Measurements from ENCODE around the gene PWP2. TPM values are rescaled to one million over a fixed set of nuclear protein-coding genes. Genes with fewer than 3 reads are reported as not detected.

Gene PWP2
- total and polyA plus RNA-seq, 12 donors = 1.0 to 14.8 (median 5.4) TPM; not detected in 1

DNA sequence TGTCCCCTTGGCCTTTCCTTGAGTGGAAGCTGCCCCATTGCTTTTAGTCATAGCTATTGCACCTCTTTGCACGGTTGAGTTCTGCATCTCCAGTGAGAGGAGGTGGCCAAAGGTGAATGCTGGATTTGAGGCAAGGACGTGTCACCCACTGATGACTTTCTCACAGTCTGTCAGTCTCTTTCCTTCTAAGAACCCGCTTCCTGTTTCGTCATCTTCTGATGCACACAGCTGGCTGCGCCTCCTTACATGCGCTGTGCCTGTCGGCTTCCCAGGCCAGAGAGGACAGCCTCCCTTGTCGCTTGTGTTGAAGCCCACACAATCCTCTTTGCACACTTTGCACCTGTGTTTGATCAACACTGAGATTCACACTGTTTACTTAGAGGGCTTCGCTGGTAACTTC, 41.8 kb upstream of the PWP2 start:
- Histone ChIP-seq H3K9me3 (no peaks in the 10 kb centered on the region), H3K4me1 (peaks cover 0 to 12% (median 0%) of the 10 kb centered on the region in 9 donors), H3K27me3 (no peaks in the 10 kb centered on the region), H3K36me3 (peaks cover 0 to 93% (median 24%) of the 10 kb centered on the region in 9 donors), H3K27ac (peak overlapping the region in 1 of 10 donors; percentile 66), H3K4me3 (no peak overlapping the region)
- DNase-seq (no peak), ATAC-seq (peak in 3 of 8 donors; percentile 16 to 34 (median 24))
- 88 to 89% methylated on average over 9 of the region's 9 CpGs for WGBS, 2 donors
- TF ChIP-seq, protein P1, sequence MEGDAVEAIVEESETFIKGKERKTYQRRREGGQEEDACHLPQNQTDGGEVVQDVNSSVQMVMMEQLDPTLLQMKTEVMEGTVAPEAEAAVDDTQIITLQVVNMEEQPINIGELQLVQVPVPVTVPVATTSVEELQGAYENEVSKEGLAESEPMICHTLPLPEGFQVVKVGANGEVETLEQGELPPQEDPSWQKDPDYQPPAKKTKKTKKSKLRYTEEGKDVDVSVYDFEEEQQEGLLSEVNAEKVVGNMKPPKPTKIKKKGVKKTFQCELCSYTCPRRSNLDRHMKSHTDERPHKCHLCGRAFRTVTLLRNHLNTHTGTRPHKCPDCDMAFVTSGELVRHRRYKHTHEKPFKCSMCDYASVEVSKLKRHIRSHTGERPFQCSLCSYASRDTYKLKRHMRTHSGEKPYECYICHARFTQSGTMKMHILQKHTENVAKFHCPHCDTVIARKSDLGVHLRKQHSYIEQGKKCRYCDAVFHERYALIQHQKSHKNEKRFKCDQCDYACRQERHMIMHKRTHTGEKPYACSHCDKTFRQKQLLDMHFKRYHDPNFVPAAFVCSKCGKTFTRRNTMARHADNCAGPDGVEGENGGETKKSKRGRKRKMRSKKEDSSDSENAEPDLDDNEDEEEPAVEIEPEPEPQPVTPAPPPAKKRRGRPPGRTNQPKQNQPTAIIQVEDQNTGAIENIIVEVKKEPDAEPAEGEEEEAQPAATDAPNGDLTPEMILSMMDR (IDR thresholded peaks at IDR 0.05) = no peak
- intact Hi-C loops (cut with DNase I) = no loop called here

DNA sequence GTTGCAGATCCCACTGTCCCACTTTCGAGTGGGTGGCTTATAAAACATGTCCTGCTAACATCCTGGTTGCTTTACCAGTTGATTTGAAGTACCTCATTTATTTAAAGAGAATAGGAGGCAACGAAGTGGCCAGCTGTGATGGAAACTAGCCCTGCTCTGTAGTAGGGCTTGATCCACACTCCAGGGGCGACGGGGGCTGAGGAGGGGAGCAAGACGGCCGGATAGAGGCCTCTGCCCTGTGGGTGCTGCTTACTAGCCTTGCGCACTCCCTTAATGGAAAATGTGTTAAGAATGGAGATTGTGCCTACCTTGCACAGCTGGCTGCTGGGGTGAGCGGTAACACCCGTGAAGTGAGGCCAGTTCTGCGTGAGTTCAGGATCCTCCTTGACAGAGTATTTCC, 41.1 kb upstream of the PWP2 start:
- no peaks in the 10 kb centered on the region for H3K27me3 ChIP-seq

DNA sequence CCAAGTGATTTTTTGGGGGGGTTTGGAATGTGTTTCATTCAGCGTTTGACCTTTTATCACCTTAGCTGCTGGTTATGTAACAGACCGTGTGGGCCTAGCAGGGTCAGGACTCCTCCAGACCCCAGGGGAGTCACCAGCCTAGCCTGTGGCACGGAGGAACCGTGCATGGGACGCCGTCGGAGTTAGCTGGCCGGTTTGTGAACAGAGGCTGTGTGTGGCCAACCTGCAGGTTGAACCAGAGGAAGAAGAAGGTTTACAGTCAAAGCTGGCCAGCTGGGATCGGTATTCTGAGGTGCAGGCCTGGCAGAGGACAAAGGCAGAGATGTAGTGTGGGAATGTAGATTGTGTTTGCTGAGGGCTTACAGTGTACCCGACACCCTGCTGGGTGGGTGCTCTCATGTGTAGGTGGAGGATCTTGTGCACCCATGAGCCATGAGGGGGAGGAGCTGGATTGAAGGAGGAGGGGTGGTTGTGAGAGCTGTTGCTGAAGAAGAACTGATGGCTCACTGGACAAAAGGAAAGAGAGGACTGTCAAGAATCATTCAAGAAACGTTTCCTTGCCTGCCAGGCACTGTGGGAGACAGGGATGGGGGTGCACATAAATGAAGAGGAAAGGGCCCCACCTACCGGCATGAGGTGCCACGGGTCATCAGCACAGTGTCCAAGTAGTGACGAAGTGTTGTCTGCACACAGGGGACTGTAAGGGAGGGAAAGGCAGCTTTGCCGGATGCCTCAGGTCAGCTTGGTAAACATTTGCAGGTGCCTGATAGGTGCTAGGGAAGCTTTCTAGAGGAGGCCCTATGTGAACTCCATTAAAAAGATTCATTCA, 40.0 kb upstream of the PWP2 start:
- no peak overlapping the region for H3K4me3 ChIP-seq
- 83 to 84% methylated on average over 15 of the region's 15 CpGs for WGBS, 2 donors
- H3K36me3 ChIP-seq = peaks cover 0 to 95% (median 20%) of the 10 kb centered on the region in 9 donors
- no peak overlapping the region for H3K27ac ChIP-seq
- TF ChIP-seq, protein P1 (IDR thresholded peaks at IDR 0.05) = no peak
- no peaks in the 10 kb centered on the region for H3K9me3 ChIP-seq
- intact Hi-C loops (cut with DNase I) = no loop called here
- H3K4me1 ChIP-seq = peaks cover 0 to 12% (median 0%) of the 10 kb centered on the region in 9 donors
- no peak for DNase-seq
- no peaks in the 10 kb centered on the region for H3K27me3 ChIP-seq
- ATAC-seq = peak in 3 of 8 donors; percentile 49 to 60 (median 60)

More for the DNA sequence above, 41.1 kb upstream of the PWP2 start:
- ATAC-seq (no peak), DNase-seq (no peak)
- peaks cover 0 to 95% (median 23%) of the 10 kb centered on the region in 9 donors for H3K36me3 ChIP-seq
- H3K9me3 ChIP-seq = no peaks in the 10 kb centered on the region
- WGBS, 2 donors = 87 to 95% methylated on average over 10 of the region's 10 CpGs
- TF ChIP-seq, protein P1 (IDR thresholded peaks at IDR 0.05) = no peak
- peak overlapping the region in 1 of 10 donors; percentile 66 for H3K27ac ChIP-seq
- intact Hi-C loops (cut with DNase I) = no loop called here
- H3K4me3 ChIP-seq = no peak overlapping the region
- peaks cover 0 to 12% (median 0%) of the 10 kb centered on the region in 9 donors for H3K4me1 ChIP-seq

DNA sequence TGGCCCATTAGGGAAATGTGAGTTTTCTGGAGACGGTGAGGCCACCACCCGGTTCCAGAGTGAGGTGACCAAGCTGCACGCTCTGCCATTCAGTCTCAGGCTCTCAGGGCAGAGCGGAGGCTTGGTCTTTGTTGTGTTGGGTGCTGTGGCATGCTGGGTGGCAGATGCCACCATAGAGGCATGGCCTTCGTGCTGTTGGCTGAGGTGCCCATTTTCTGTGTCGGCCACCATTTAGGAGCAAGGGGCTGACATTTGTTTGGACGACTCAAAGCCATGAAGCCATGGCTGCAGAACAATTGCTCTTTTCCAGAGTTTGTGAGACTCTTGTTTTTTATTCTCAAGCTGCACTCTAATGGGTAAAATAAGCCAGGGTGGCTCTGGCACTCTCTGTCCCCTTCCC, 36.8 kb upstream of the PWP2 start:
- H3K27ac ChIP-seq = no peak overlapping the region
- peaks cover 0 to 7% (median 0%) of the 10 kb centered on the region in 9 donors for H3K4me1 ChIP-seq
- H3K27me3 ChIP-seq = no peaks in the 10 kb centered on the region
- ATAC-seq = no peak
- 95 to 97% methylated on average over 7 of the region's 7 CpGs for WGBS, 2 donors
- DNase-seq = no peak
- peaks cover 0 to 95% (median 2%) of the 10 kb centered on the region in 9 donors for H3K36me3 ChIP-seq
- TF ChIP-seq, protein P1 (IDR thresholded peaks at IDR 0.05) = no peak
- no peaks in the 10 kb centered on the region for H3K9me3 ChIP-seq
- no peak overlapping the region for H3K4me3 ChIP-seq
- intact Hi-C loops (cut with DNase I) = no loop called here
